ENCODE data around the gene MUSTN1.

DNA sequence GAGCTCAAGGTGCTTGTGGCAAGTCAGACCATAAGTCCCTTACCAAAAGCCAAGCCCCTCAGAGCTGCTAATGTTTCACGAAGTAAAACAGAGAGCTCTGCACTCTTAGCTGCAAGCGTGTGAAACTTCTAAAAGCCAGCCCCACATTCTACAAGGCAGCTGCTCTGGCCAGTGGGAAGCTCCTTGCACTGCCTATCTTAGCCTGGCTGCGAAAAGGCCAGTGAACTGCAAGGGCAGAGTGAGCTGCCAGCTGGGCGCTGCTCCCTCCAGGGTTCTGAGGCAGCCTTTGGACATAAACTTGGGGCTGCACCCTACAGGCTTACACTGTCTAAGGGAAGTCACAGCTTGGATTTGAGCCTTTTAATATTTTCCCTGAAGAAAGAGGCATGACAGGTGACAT is 2.2 kb upstream of the MUSTN1 start:
- TF ChIP-seq, protein P1, sequence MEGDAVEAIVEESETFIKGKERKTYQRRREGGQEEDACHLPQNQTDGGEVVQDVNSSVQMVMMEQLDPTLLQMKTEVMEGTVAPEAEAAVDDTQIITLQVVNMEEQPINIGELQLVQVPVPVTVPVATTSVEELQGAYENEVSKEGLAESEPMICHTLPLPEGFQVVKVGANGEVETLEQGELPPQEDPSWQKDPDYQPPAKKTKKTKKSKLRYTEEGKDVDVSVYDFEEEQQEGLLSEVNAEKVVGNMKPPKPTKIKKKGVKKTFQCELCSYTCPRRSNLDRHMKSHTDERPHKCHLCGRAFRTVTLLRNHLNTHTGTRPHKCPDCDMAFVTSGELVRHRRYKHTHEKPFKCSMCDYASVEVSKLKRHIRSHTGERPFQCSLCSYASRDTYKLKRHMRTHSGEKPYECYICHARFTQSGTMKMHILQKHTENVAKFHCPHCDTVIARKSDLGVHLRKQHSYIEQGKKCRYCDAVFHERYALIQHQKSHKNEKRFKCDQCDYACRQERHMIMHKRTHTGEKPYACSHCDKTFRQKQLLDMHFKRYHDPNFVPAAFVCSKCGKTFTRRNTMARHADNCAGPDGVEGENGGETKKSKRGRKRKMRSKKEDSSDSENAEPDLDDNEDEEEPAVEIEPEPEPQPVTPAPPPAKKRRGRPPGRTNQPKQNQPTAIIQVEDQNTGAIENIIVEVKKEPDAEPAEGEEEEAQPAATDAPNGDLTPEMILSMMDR (IDR thresholded peaks at IDR 0.05) = no peak
- no peak for TF ChIP-seq POLR2A (IDR thresholded peaks at IDR 0.05)

Measured in testis (tissue), 2 donors.